ENCODE measurements around the gene REXO5. TPM values are rescaled to one million over a fixed set of nuclear protein-coding genes. Genes with fewer than 3 reads are reported as not detected.

REXO5 gene
- total RNA-seq, 1 experiment from 2014 or later = 4.0 TPM

DNA sequence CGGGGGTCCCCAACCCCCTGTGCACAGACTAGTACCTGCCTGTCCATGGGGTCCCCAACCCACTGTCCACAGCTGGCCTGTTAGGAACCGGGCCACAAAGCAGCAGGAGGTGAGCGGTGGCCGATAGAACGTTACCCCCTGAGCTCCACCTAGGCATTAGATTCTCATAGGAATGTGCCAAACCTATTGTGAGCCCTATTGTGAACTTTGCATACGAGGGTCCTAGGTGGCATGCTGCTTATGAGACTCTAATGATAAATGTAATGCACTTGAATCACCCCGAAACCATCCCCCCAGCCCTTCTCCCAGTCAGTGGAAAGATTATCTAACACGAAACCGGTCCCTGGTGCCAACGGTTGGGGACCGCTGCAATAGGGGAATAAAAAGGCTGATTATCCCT is 1.5 kb downstream of the REXO5 start:
- TF ChIP-seq EZH2 (IDR thresholded peaks at IDR 0.05; ENCODE audit: low read length, unreplicated experiment) (no peak), EZH2phosphoT487 (IDR thresholded peaks at IDR 0.05; ENCODE audit: borderline replicate concordance, low read length) (no peak)
- TF ChIP-seq, protein P1, sequence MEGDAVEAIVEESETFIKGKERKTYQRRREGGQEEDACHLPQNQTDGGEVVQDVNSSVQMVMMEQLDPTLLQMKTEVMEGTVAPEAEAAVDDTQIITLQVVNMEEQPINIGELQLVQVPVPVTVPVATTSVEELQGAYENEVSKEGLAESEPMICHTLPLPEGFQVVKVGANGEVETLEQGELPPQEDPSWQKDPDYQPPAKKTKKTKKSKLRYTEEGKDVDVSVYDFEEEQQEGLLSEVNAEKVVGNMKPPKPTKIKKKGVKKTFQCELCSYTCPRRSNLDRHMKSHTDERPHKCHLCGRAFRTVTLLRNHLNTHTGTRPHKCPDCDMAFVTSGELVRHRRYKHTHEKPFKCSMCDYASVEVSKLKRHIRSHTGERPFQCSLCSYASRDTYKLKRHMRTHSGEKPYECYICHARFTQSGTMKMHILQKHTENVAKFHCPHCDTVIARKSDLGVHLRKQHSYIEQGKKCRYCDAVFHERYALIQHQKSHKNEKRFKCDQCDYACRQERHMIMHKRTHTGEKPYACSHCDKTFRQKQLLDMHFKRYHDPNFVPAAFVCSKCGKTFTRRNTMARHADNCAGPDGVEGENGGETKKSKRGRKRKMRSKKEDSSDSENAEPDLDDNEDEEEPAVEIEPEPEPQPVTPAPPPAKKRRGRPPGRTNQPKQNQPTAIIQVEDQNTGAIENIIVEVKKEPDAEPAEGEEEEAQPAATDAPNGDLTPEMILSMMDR (conservative IDR thresholded peaks at IDR 0.05; ENCODE audit: low read depth, low read length) = no peak
- POLR2A ChIA-PET (ENCODE audit: unreplicated experiment) = no interaction called here
- H3K9me2 ChIP-seq (replicated peaks; ENCODE audit: low read length) = no peaks in the 10 kb centered on the region
- H4K20me1 ChIP-seq (ENCODE audit: low read length) = no peaks in the 10 kb centered on the region
- H3K4me1 ChIP-seq (ENCODE audit: insufficient read depth, low read length) = peaks cover 14% of the 10 kb centered on the region
- H3K27me3 ChIP-seq (ENCODE audit: low read length) = no peaks in the 10 kb centered on the region
- ATAC-seq (no peak), DNase-seq (no peak)
- H3F3A ChIP-seq (ENCODE audit: low read length, unreplicated experiment) = no peaks in the 10 kb centered on the region
- peak overlapping the region; percentile 86 for H3K4me2 ChIP-seq (ENCODE audit: low read length)
- no TSS peak for BruUV-seq (replicated peaks)
- peaks cover 13% of the 10 kb centered on the region for H3K79me2 ChIP-seq (ENCODE audit: low read length)
- intact Hi-C loops (cut with micrococcal nuclease) = loop anchor here (2.0 kb wide), 1 partner anchor 31 kb away; no protein-coding TSS in a partner anchor
- H3K36me3 ChIP-seq (ENCODE audit: low read depth, low read length) = no peaks in the 10 kb centered on the region
- CTCF ChIA-PET = no interaction called here
- H3K9ac ChIP-seq (ENCODE audit: low read length) = no peak overlapping the region
- no peak overlapping the region for H3K27ac ChIP-seq (ENCODE audit: low read length)
- peak overlapping the region; percentile 81; the same call in 1 of the 2 replicates for H3K4me3 ChIP-seq (ENCODE audit: low read length)
- H3K9me3 ChIP-seq (ENCODE audit: low read length) = no peaks in the 10 kb centered on the region
- no peak overlapping the region for H2AFZ ChIP-seq (ENCODE audit: low read length)

- no peak for ATAC-seq
- Histone ChIP-seq H3K9ac (ENCODE audit: low read length) (no peak overlapping the region), H3K27ac (ENCODE audit: low read length) (no peak overlapping the region), H3K27me3 (ENCODE audit: low read length) (no peaks in the 10 kb centered on the region), H3K79me2 (ENCODE audit: low read length) (peaks cover 11% of the 10 kb centered on the region), H4K20me1 (ENCODE audit: low read length) (no peaks in the 10 kb centered on the region), H3K4me2 (ENCODE audit: low read length) (no peak overlapping the region), H3K36me3 (ENCODE audit: low read depth, low read length) (no peaks in the 10 kb centered on the region), H3K9me2 (replicated peaks; ENCODE audit: low read length) (no peaks in the 10 kb centered on the region), H3K4me3 (ENCODE audit: low read length) (no peak overlapping the region), H2AFZ (ENCODE audit: low read length) (no peak overlapping the region), H3F3A (ENCODE audit: low read length, unreplicated experiment) (no peaks in the 10 kb centered on the region), H3K9me3 (ENCODE audit: low read length) (no peaks in the 10 kb centered on the region), H3K4me1 (ENCODE audit: insufficient read depth, low read length) (0 out of 2 replicates have a peak, but pooled peaks cover 8% of the 10 kb centered on the region)
- intact Hi-C loops (cut with micrococcal nuclease) = no loop called here
- TF ChIP-seq EZH2phosphoT487 (IDR thresholded peaks at IDR 0.05; ENCODE audit: borderline replicate concordance, low read length) = no peak
- TF ChIP-seq EZH2 (IDR thresholded peaks at IDR 0.05; ENCODE audit: low read length, unreplicated experiment) = no peak
- TF ChIP-seq, protein P1 (conservative IDR thresholded peaks at IDR 0.05; ENCODE audit: low read depth, low read length) = no peak
- ChIA-PET CTCF (no interaction called here), POLR2A (ENCODE audit: unreplicated experiment) (no interaction called here)
- DNase-seq = no peak
- BruUV-seq (replicated peaks) = no TSS peak
These were observed 5.6 kb downstream of the REXO5 start for GRCh38 chr16:20811889-20812439.

GRCh38 chr16:20812510-20812909 is 6.2 kb downstream of the REXO5 start:
- Histone ChIP-seq H3K9me3 (ENCODE audit: low read length) (no peaks in the 10 kb centered on the region), H3K4me1 (ENCODE audit: insufficient read depth, low read length) (0 out of 2 replicates have a peak, but pooled peaks cover 5% of the 10 kb centered on the region), H2AFZ (ENCODE audit: low read length) (no peak overlapping the region), H3K27me3 (ENCODE audit: low read length) (no peaks in the 10 kb centered on the region), H3K9ac (ENCODE audit: low read length) (no peak overlapping the region), H3F3A (ENCODE audit: low read length, unreplicated experiment) (no peaks in the 10 kb centered on the region), H3K27ac (ENCODE audit: low read length) (no peak overlapping the region), H3K36me3 (ENCODE audit: low read depth, low read length) (no peaks in the 10 kb centered on the region), H3K79me2 (ENCODE audit: low read length) (peaks cover 8% of the 10 kb centered on the region), H3K4me3 (ENCODE audit: low read length) (no peak overlapping the region), H3K9me2 (replicated peaks; ENCODE audit: low read length) (no peaks in the 10 kb centered on the region), H3K4me2 (ENCODE audit: low read length) (no peak overlapping the region), H4K20me1 (ENCODE audit: low read length) (no peaks in the 10 kb centered on the region)
- intact Hi-C loops (cut with micrococcal nuclease) = no loop called here
- ChIA-PET POLR2A (ENCODE audit: unreplicated experiment) (no interaction called here), CTCF (no interaction called here)
- DNase-seq (no peak), ATAC-seq (no peak)
- BruUV-seq (replicated peaks) = no TSS peak
- no peak for TF ChIP-seq EZH2phosphoT487 (IDR thresholded peaks at IDR 0.05; ENCODE audit: borderline replicate concordance, low read length)
- TF ChIP-seq, protein P1 (conservative IDR thresholded peaks at IDR 0.05; ENCODE audit: low read depth, low read length) = no peak
- no peak for TF ChIP-seq EZH2 (IDR thresholded peaks at IDR 0.05; ENCODE audit: low read length, unreplicated experiment)
